Measurements from ENCODE around the gene SVOP.

The SVOP gene

GRCh38 chr12:108980831-108981618, 39.8 kb downstream of the SVOP start:
- FAIRE-seq (no peak), DNase-seq (ENCODE audit: insufficient read length, low spot score) (no peak)

- no peak for DNase-seq (ENCODE audit: insufficient read length, low spot score)
- FAIRE-seq: no peak
Measured at GRCh38 chr12:108977360-108977759, 43.5 kb downstream of the SVOP start.

GRCh38 chr12:108975024-108975593, 45.8 kb downstream of the SVOP start:
- no peak for FAIRE-seq
- no peak for DNase-seq (ENCODE audit: insufficient read length, low spot score)

GRCh38 chr12:108973629-108974152, 47.2 kb downstream of the SVOP start:
- FAIRE-seq (no peak), DNase-seq (ENCODE audit: insufficient read length, low spot score) (no peak)

- DNase-seq (ENCODE audit: insufficient read length, low spot score) (no peak), FAIRE-seq (no peak)
Measured at GRCh38 chr12:108972358-108972757, 48.5 kb downstream of the SVOP start.

- FAIRE-seq (no peak), DNase-seq (ENCODE audit: insufficient read length, low spot score) (no peak)
Measured at GRCh38 chr12:108969622-108970021, 51.2 kb downstream of the SVOP start.

GRCh38 chr12:108967869-108968540, 52.9 kb downstream of the SVOP start:
- DNase-seq (ENCODE audit: insufficient read length, low spot score): no peak
- peak; percentile 53 for FAIRE-seq

GRCh38 chr12:108966378-108967151, 54.3 kb downstream of the SVOP start:
- DNase-seq (ENCODE audit: insufficient read length, low spot score): no peak
- no peak for FAIRE-seq

GRCh38 chr12:108965886-108966285, 55.0 kb downstream of the SVOP start:
- DNase-seq (ENCODE audit: insufficient read length, low spot score) (no peak), FAIRE-seq (no peak)

GRCh38 chr12:108964371-108965352, 56.2 kb downstream of the SVOP start:
- FAIRE-seq: no peak
- DNase-seq (ENCODE audit: insufficient read length, low spot score): no peak

- DNase-seq (ENCODE audit: insufficient read length, low spot score) (no peak), FAIRE-seq (no peak)
Measured at GRCh38 chr12:108962256-108962655, 58.6 kb downstream of the SVOP start.

- no peak for FAIRE-seq
- DNase-seq (ENCODE audit: insufficient read length, low spot score): no peak
Measured at GRCh38 chr12:108959748-108960655, 60.9 kb downstream of the SVOP start.

GRCh38 chr12:108955225-108955835, 65.5 kb downstream of the SVOP start:
- FAIRE-seq (no peak), DNase-seq (ENCODE audit: insufficient read length, low spot score) (no peak)

- FAIRE-seq: peak; percentile 92
- DNase-seq (ENCODE audit: insufficient read length, low spot score): peak; percentile 51
Measured at GRCh38 chr12:108950991-108951739, 69.7 kb downstream of the SVOP start.

GRCh38 chr12:108949976-108950375, 70.9 kb downstream of the SVOP start:
- FAIRE-seq (no peak), DNase-seq (ENCODE audit: insufficient read length, low spot score) (no peak)

- FAIRE-seq (no peak), DNase-seq (ENCODE audit: insufficient read length, low spot score) (no peak)
Measured at GRCh38 chr12:108948367-108948766, 72.5 kb downstream of the SVOP start.

- no peak for DNase-seq (ENCODE audit: insufficient read length, low spot score)
- FAIRE-seq: no peak
Measured at GRCh38 chr12:108947097-108947496, 73.8 kb downstream of the SVOP start.

GRCh38 chr12:108940138-108940537, 80.7 kb downstream of the SVOP start:
- DNase-seq (ENCODE audit: insufficient read length, low spot score) (no peak), FAIRE-seq (no peak)
